Muscle of leg (tissue), 11 donors: ENCODE measurements around the gene THAP11. TPM values are rescaled to one million over a fixed set of nuclear protein-coding genes. Genes with fewer than 3 reads are reported as not detected.
"Not testable (repeated sequence)": the region's sequence is repeated elsewhere in the genome, so short reads cannot be mapped to it uniquely, and the experiment has no call there.

ENCODE experiments used
- DNase-seq: peaks from one replicate; pipeline ENCODE4 v3.0.0; 2013
- H3K27ac ChIP-seq: one replicate; pipeline ENCODE4 v1.5.1; 2013; ENCODE audit warnings: mild to moderate bottlenecking, low read length, control low read depth
- H3K27me3 ChIP-seq: one replicate; pipeline ENCODE4 v1.6.1; 2013; ENCODE audit warnings: low read length; ENCODE audit not compliant: control insufficient read depth, insufficient read depth
- H3K36me3 ChIP-seq: one replicate; pipeline ENCODE4 v1.6.1; 2013; ENCODE audit warnings: low read length; ENCODE audit not compliant: control insufficient read depth, insufficient read depth
- H3K4me1 ChIP-seq: one replicate; pipeline ENCODE4 v1.6.1; 2013; ENCODE audit warnings: low read length; ENCODE audit not compliant: control insufficient read depth, insufficient read depth
- H3K4me3 ChIP-seq: one replicate; pipeline ENCODE4 v1.5.1; 2013; ENCODE audit warnings: low read length, control low read depth
- H3K9me3 ChIP-seq: replicated peaks from 2 replicates; pipeline ENCODE4 v1.6.1; 2013; ENCODE audit warnings: low read depth, low read length; ENCODE audit not compliant: control insufficient read depth
- WGBS: methylation state at CpG from one replicate; pipeline ENCODE4 v1.1.5; 2013; ENCODE audit warnings: missing lambda C conversion rate; ENCODE audit not compliant: insufficient coverage; 5-methylcytosine and 5-hydroxymethylcytosine counted together
- polyA plus RNA-seq, 8 donors: library from polyadenylated mRNA; unstranded; fragments of 120-200 nt; gene quantifications; one replicate each; pipeline versions ENCODE4 v1.2.1 to v1.2.3, GENCODE V29; 2013; ENCODE audit warnings: inconsistent platforms in 1 of 8, low replicate concordance in 1 of 8; ENCODE audit not compliant: insufficient read length in 8 of 8, insufficient read depth in 1 of 8
- total RNA-seq: library from RNA; stranded (reverse); fragments of 120-200 nt; gene quantifications from one replicate; pipeline ENCODE4 v1.2.4, GENCODE V29; 2013

Gene THAP11
- total and polyA plus RNA-seq, 9 donors, result 25.3 to 29.5 (median 27.3) TPM

GRCh38 chr16:67860589-67861398 lies 18.7 kb downstream of the THAP11 start:
- no peaks in the 10 kb centered on the region for H3K9me3 ChIP-seq
- H3K27me3 ChIP-seq, result no peaks in the 10 kb centered on the region
- 65% methylated on average over 3 of the region's 8 CpGs for WGBS
- no peak overlapping the region for H3K4me3 ChIP-seq
- peaks cover 63% of the 10 kb centered on the region for H3K4me1 ChIP-seq
- no peak for DNase-seq
- H3K36me3 ChIP-seq, result peaks cover 26% of the 10 kb centered on the region
- H3K27ac ChIP-seq, result peak overlapping the region; percentile 55

GRCh38 chr16:67861877-67862276 lies 19.8 kb downstream of the THAP11 start:
- Histone ChIP-seq H3K27ac (peak overlapping the region; percentile 25), H3K4me3 (no peak overlapping the region), H3K4me1 (peaks cover 59% of the 10 kb centered on the region), H3K36me3 (peaks cover 30% of the 10 kb centered on the region), H3K9me3 (no peaks in the 10 kb centered on the region), H3K27me3 (no peaks in the 10 kb centered on the region)
- no peak for DNase-seq
- 87% methylated on average over 6 of the region's 6 CpGs for WGBS

GRCh38 chr16:67862623-67863583 lies 20.8 kb downstream of the THAP11 start:
- WGBS, result 54% methylated on average over 4 of the region's 11 CpGs
- DNase-seq, result peak; percentile 95
- Histone ChIP-seq H3K27me3 (no peaks in the 10 kb centered on the region), H3K27ac (peak overlapping the region; percentile 94), H3K4me3 (no peak overlapping the region), H3K36me3 (peaks cover 41% of the 10 kb centered on the region), H3K4me1 (peaks cover 49% of the 10 kb centered on the region), H3K9me3 (no peaks in the 10 kb centered on the region)

- H3K9me3 ChIP-seq, H3K4me3 ChIP-seq, DNase-seq, H3K27me3 ChIP-seq: not testable (repeated sequence)
- Histone ChIP-seq H3K4me1 (peaks cover 40% of the 10 kb centered on the region), H3K36me3 (peaks cover 51% of the 10 kb centered on the region), H3K27ac (peak overlapping the region; percentile 94)
- WGBS, result 86% methylated on average over 2 of the region's 6 CpGs
These were observed 21.9 kb downstream of the THAP11 start for GRCh38 chr16:67864044-67864443.

- Histone ChIP-seq H3K4me1 (peaks cover 40% of the 10 kb centered on the region), H3K36me3 (peaks cover 54% of the 10 kb centered on the region), H3K27me3 (no peaks in the 10 kb centered on the region), H3K9me3 (no peaks in the 10 kb centered on the region), H3K4me3 (no peak overlapping the region), H3K27ac (no peak overlapping the region)
- WGBS, result 71% methylated on average over 2 of the region's 2 CpGs
- no peak for DNase-seq
These were observed 22.5 kb downstream of the THAP11 start for GRCh38 chr16:67864594-67864993.

- H3K27ac ChIP-seq, result no peak overlapping the region
- no peak for DNase-seq
- WGBS, result no CpG with 5 or more reads among the region's 2 CpGs
- no peaks in the 10 kb centered on the region for H3K27me3 ChIP-seq
- H3K36me3 ChIP-seq, result peaks cover 59% of the 10 kb centered on the region
- no peak overlapping the region for H3K4me3 ChIP-seq
- peaks cover 39% of the 10 kb centered on the region for H3K4me1 ChIP-seq
- no peaks in the 10 kb centered on the region for H3K9me3 ChIP-seq
These were observed 23.2 kb downstream of the THAP11 start for GRCh38 chr16:67865318-67865717.

- Histone ChIP-seq H3K4me3 (no peak overlapping the region), H3K36me3 (peaks cover 65% of the 10 kb centered on the region), H3K9me3 (no peaks in the 10 kb centered on the region), H3K27me3 (no peaks in the 10 kb centered on the region), H3K27ac (no peak overlapping the region), H3K4me1 (peaks cover 17% of the 10 kb centered on the region)
- WGBS, result 90% methylated on average over 2 of the region's 6 CpGs
- no peak for DNase-seq
These were observed 26.2 kb downstream of the THAP11 start for GRCh38 chr16:67868290-67868689.

GRCh38 chr16:67869653-67870052 lies 27.5 kb downstream of the THAP11 start:
- Histone ChIP-seq H3K9me3 (no peaks in the 10 kb centered on the region), H3K27me3 (no peaks in the 10 kb centered on the region), H3K36me3 (peaks cover 63% of the 10 kb centered on the region), H3K4me3 (no peak overlapping the region), H3K4me1 (peaks cover 17% of the 10 kb centered on the region), H3K27ac (no peak overlapping the region)
- 94% methylated on average over 6 of the region's 7 CpGs for WGBS
- DNase-seq, result no peak

- no peaks in the 10 kb centered on the region for H3K9me3 ChIP-seq
- no peak overlapping the region for H3K4me3 ChIP-seq
- DNase-seq, result no peak
- H3K4me1 ChIP-seq, result peaks cover 26% of the 10 kb centered on the region
- 94% methylated on average over 3 of the region's 3 CpGs for WGBS
- H3K27me3 ChIP-seq, result no peaks in the 10 kb centered on the region
- H3K36me3 ChIP-seq, result peaks cover 63% of the 10 kb centered on the region
- no peak overlapping the region for H3K27ac ChIP-seq
These were observed 29.1 kb downstream of the THAP11 start for GRCh38 chr16:67871256-67871655.

- Histone ChIP-seq H3K36me3 (peaks cover 66% of the 10 kb centered on the region), H3K27ac (peak overlapping the region; percentile 76), H3K9me3 (no peaks in the 10 kb centered on the region), H3K27me3 (no peaks in the 10 kb centered on the region), H3K4me3 (no peak overlapping the region), H3K4me1 (peaks cover 26% of the 10 kb centered on the region)
- no CpG with 5 or more reads among the region's 2 CpGs for WGBS
- no peak for DNase-seq
These were observed 30.1 kb downstream of the THAP11 start for GRCh38 chr16:67872131-67872630.
